Panc1 (cell line): ENCODE measurements around the gene CIAO3. TPM values are rescaled to one million over a fixed set of nuclear protein-coding genes. Genes with fewer than 3 reads are reported as not detected.
A peak's percentile ranks its signal among the peaks of the same experiment; 100 is the strongest.

Source experiments
- ATAC-seq: fragments of 200-7000 bp; cut with Tn5 transposase; 2 replicates; pipeline ENCODE4 v1.9.1; 2020; ENCODE audit warnings: mild to moderate bottlenecking, moderate library complexity
- BruUV-seq: library from RNA; stranded (reverse); fragments of 400-500 nt; replicated peaks from 2 replicates; lab custom pipeline; 2021; lab: Mats Ljungman, UMichigan
- CTCF ChIA-PET: fragments of 300-600 bp; sonication (Branson Sonifier 250); formaldehyde crosslinking; loops from one replicate; lab custom pipeline; 2022; ENCODE audit warnings: antibody characterized with exemption; lab: Charles Lee
- POLR2A ChIA-PET: fragments of 300-600 bp; sonication (Branson Sonifier 250); formaldehyde crosslinking; loops from one replicate; lab custom pipeline; 2022; ENCODE audit warnings: antibody characterized with exemption; lab: Charles Lee
- DNase-seq: peaks from one replicate; pipeline ENCODE4 v3.0.0-alpha.2; 2010; ENCODE audit warnings: low read depth, low spot score
- H3K27ac ChIP-seq: 2 replicates; pipeline ENCODE4 v1.5.1; 2011; ENCODE audit warnings: mild to moderate bottlenecking, low read length, inconsistent platforms
- H3K27me3 ChIP-seq: fragments of 200-500 bp; sonication (Bioruptor generic); 2 replicates; pipeline ENCODE4 v1.6.0; 2014; ENCODE audit warnings: low read length, inconsistent platforms; ENCODE audit not compliant: control insufficient read depth, insufficient read depth
- H3K36me3 ChIP-seq: fragments of 200-500 bp; sonication (Bioruptor generic); 2 replicates; pipeline ENCODE4 v1.5.1; 2014; ENCODE audit warnings: inconsistent platforms, mild to moderate bottlenecking, low read length, moderate library complexity; ENCODE audit not compliant: control insufficient read depth, insufficient read depth
- H3K4me1 ChIP-seq: 2 replicates; pipeline ENCODE4 v1.5.1; 2011; ENCODE audit warnings: inconsistent platforms, mild to moderate bottlenecking, low read length, moderate library complexity; ENCODE audit not compliant: control insufficient read depth, insufficient read depth
- H3K4me3 ChIP-seq, 2 experiments: 2 replicates each; pipeline ENCODE4 v1.5.1; 2011 to 2012; ENCODE audit warnings: low read depth in 2 of 2, low read length in 2 of 2, mild to moderate bottlenecking in 2 of 2, inconsistent platforms in 1 of 2, moderate library complexity in 1 of 2
- H3K9me3 ChIP-seq: fragments of 200-500 bp; sonication (Bioruptor generic); 2 replicates; pipeline ENCODE4 v1.5.1; 2014; ENCODE audit warnings: low read depth, mild to moderate bottlenecking, inconsistent platforms, low read length, moderate library complexity; ENCODE audit not compliant: control insufficient read depth, insufficient read depth
- CTCF ChIP-seq: fragments of 450-650 bp; IDR thresholded peaks from 2 replicates; pipeline ENCODE4 v1.5.1; 2017; ENCODE audit warnings: mild to moderate bottlenecking
- POLR2AphosphoS5 ChIP-seq: IDR thresholded peaks from 2 replicates; pipeline ENCODE4 v1.6.1; 2012; ENCODE audit warnings: mild to moderate bottlenecking, low read depth, low read length, moderate library complexity
- REST ChIP-seq, 2 experiments: IDR thresholded peaks; 2 replicates each; pipeline ENCODE4 v1.6.1; 2011 to 2012; ENCODE audit warnings: low read depth in 2 of 2, control low read depth in 1 of 2, low read length in 1 of 2, mild to moderate bottlenecking in 1 of 2, moderate library complexity in 1 of 2; ENCODE audit not compliant: insufficient read depth in 1 of 2
- SIN3A ChIP-seq: IDR thresholded peaks from 2 replicates; pipeline ENCODE4 v1.6.1; 2012; ENCODE audit warnings: low read depth, mild to moderate bottlenecking, low read length, moderate library complexity, borderline replicate concordance; ENCODE audit not compliant: insufficient read depth
- TCF7L2 ChIP-seq: IDR thresholded peaks from 2 replicates; pipeline ENCODE4 v1.6.1; 2011; ENCODE audit warnings: mild to moderate bottlenecking, low read depth, low read length, inconsistent platforms
- in situ Hi-C: cut with HindIII; loops from 2 replicates; pipeline ENCODE4 v1.10.0; 2016; ENCODE audit warnings: low sequenced_read_pairs, low pct_unique_long_range_greater_than_20kb
- intact Hi-C: fragments of 100-400 bp; cut with micrococcal nuclease; formaldehyde crosslinking; loops from one replicate; pipeline ENCODE4 v1.10.0; 2022; ENCODE audit not compliant: unreplicated experiment
- total RNA-seq: library from RNA; stranded (reverse); gene quantifications from one replicate; pipeline ENCODE4 v1.2.1, GENCODE V29; 2021; ENCODE audit not compliant: unreplicated experiment

CIAO3 gene
- total RNA-seq, 1 experiment from 2014 or later: 34.0 TPM

- peaks cover 5% of the 10 kb centered on the region for H3K36me3 ChIP-seq
Observed at GRCh38 chr16:789191-789850, 48.5 kb upstream of the CIAO3 start.

More at GRCh38 chr16:789191-789850, 48.5 kb upstream of the CIAO3 start:
- no peak for DNase-seq
- peak overlapping the region; percentile 76; the same call in 1 of the 2 replicates for H3K27ac ChIP-seq
- peaks cover 4% of the 10 kb centered on the region for H3K4me1 ChIP-seq
- no peaks in the 10 kb centered on the region for H3K27me3 ChIP-seq
- in situ Hi-C loops: no loop called here
- BruUV-seq: TSS peak; percentile 89
- ATAC-seq: no peak
- no peak for TF ChIP-seq POLR2AphosphoS5
- TF ChIP-seq SIN3A: no peak
- TF ChIP-seq CTCF: no peak
- no peak for TF ChIP-seq REST (IDR thresholded peaks at IDR 0.05; ENCODE audit: insufficient read depth in 1 of 2, low read depth in 2 of 2, low read length in 1 of 2)
- no peak for TF ChIP-seq TCF7L2
- no peaks in the 10 kb centered on the region for H3K9me3 ChIP-seq
- intact Hi-C loops: loop anchor here (5.0 kb wide), 1 partner anchor 47 kb away; the partner anchor contains the start of gene CIAO3
- CTCF ChIA-PET: interaction anchor here (0.6 kb wide), 1 partner anchor 343 kb away, joined by 6 read pairs; no protein-coding TSS in a partner anchor
- H3K4me3 ChIP-seq: peak overlapping the region; percentile 68 to 73
- POLR2A ChIA-PET: no interaction called here
